Measurements from ENCODE around the gene NLRC5.

DNA sequence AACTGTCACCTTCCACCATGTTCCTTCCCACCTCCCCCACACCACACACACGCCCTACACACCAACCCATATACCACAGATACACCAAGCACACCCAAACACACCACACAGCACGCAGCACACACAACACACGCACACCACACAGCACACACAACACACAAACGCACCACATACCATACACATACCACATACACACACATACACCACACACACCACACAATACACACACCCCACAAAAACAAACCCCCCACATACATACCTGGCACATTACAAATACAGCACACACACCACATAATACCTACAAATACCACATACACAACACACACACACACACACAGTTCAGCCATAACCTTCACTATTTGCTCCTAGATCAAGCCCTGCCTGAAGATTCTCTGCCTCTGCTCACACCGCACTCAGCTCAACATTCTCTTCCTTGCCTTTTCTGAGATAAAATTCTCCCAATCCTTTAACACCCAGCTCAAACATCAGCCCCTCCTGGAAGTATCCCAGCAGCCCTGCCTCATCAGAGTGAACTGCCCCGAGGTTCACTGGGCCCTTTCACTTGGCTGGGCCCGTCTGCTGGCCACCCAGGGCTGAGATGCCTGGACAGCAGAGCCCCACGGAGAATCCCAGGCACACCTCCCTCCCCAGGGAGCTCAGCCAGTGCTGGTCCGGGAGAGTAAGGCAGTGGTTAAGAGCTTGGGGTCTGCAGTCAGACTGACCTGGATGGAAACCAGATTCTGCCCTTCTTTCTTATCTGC, 71.1 kb downstream of the NLRC5 start:
- TF ChIP-seq, protein P1, sequence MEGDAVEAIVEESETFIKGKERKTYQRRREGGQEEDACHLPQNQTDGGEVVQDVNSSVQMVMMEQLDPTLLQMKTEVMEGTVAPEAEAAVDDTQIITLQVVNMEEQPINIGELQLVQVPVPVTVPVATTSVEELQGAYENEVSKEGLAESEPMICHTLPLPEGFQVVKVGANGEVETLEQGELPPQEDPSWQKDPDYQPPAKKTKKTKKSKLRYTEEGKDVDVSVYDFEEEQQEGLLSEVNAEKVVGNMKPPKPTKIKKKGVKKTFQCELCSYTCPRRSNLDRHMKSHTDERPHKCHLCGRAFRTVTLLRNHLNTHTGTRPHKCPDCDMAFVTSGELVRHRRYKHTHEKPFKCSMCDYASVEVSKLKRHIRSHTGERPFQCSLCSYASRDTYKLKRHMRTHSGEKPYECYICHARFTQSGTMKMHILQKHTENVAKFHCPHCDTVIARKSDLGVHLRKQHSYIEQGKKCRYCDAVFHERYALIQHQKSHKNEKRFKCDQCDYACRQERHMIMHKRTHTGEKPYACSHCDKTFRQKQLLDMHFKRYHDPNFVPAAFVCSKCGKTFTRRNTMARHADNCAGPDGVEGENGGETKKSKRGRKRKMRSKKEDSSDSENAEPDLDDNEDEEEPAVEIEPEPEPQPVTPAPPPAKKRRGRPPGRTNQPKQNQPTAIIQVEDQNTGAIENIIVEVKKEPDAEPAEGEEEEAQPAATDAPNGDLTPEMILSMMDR (IDR thresholded peaks at IDR 0.05) = no peak
- TF ChIP-seq POLR2AphosphoS5 (IDR thresholded peaks at IDR 0.05) (no peak), EP300 (IDR thresholded peaks at IDR 0.05) (no peak)
